22Rv1 (cell line): ENCODE results near the gene PSMB3.

Experiments
- H3K27ac ChIP-seq: fragments of 450-650 bp; 2 replicates; pipeline ENCODE4 v1.5.1; 2017
- ZFX ChIP-seq: fragments of 450-650 bp; IDR thresholded peaks from 2 replicates; pipeline ENCODE4 v1.6.1; 2017; ENCODE audit warnings: antibody characterized with exemption, borderline replicate concordance
- TF ChIP-seq, protein P1 (sequence below): fragments of 450-650 bp; IDR thresholded peaks from 2 replicates; pipeline ENCODE4 v1.5.1; 2017; ENCODE audit warnings: mild to moderate bottlenecking

Gene PSMB3

DNA sequence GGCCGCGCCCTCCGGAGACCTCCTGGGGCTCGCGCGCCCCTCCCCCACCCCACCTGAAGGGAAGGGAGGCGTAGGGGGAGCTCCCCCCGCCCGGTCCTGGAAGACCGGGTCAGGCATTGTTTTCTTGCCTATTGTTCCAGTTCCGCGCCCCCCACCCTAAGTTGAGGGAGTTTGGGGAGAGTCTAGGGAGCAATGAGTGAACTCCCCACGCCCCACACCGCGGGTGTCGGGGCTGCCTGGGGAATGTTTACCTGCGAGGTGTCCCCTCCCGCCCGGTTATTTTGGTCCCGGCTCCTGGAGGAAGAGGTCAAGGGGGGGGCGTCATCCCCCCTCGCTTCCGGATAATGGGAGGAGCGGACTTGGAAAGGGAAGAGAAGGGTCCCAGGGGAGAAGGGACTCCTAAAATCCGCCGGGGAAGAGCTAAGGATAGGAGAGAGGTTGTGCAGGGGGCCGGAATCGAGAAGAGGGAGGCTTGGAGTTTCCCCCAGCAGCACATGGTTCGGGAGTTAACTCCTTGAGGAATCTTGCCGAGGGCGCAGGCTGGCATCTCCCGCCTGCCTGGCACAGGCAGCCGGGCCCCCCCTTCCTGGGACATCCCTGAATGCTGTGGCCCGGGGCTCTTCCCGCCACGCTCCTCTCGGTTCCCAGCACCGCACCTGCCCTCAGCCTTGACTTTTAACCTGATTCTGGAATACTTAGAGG is 46.6 kb upstream of the PSMB3 start:
- TF ChIP-seq ZFX, result no peak
- TF ChIP-seq, protein P1, sequence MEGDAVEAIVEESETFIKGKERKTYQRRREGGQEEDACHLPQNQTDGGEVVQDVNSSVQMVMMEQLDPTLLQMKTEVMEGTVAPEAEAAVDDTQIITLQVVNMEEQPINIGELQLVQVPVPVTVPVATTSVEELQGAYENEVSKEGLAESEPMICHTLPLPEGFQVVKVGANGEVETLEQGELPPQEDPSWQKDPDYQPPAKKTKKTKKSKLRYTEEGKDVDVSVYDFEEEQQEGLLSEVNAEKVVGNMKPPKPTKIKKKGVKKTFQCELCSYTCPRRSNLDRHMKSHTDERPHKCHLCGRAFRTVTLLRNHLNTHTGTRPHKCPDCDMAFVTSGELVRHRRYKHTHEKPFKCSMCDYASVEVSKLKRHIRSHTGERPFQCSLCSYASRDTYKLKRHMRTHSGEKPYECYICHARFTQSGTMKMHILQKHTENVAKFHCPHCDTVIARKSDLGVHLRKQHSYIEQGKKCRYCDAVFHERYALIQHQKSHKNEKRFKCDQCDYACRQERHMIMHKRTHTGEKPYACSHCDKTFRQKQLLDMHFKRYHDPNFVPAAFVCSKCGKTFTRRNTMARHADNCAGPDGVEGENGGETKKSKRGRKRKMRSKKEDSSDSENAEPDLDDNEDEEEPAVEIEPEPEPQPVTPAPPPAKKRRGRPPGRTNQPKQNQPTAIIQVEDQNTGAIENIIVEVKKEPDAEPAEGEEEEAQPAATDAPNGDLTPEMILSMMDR, result no peak
- peak overlapping the region; percentile 97 for H3K27ac ChIP-seq

DNA sequence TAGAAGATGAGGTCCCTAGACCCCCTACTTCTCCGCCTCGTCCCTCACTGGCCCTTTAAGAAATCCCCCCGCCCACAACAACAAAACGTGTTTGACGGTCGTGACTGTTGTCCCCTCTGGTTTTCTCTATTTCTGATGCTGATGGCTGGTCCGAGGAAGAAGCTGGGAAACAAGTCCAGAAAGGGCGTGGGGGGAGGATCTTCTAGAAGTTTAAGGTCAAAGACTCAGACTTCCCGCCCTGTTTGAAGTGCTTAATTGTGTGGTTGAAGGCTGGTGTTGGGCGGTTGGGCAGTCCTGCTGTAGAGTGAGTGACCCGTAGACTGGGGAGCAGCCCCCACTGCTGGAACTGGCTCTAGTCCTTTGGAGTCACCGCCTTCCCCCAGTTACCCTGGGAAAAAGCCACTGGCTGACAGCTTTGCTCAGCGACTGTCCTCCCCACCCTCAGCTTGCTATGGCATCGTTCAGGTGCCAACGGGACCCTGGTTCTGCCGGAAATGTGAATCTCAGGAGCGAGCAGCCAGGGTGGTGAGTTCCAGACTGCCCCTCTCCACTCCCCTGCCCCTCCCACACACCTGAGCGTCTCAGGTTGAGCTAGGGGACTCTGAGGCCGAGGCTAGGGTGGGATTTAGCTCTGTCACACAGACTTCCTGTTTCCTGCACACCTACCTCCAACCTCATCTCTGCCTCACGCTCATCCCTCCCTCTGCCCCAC is 45.9 kb upstream of the PSMB3 start:
- TF ChIP-seq, protein P1, result no peak
- no peak for TF ChIP-seq ZFX
- peak overlapping the region; percentile 97 for H3K27ac ChIP-seq

DNA sequence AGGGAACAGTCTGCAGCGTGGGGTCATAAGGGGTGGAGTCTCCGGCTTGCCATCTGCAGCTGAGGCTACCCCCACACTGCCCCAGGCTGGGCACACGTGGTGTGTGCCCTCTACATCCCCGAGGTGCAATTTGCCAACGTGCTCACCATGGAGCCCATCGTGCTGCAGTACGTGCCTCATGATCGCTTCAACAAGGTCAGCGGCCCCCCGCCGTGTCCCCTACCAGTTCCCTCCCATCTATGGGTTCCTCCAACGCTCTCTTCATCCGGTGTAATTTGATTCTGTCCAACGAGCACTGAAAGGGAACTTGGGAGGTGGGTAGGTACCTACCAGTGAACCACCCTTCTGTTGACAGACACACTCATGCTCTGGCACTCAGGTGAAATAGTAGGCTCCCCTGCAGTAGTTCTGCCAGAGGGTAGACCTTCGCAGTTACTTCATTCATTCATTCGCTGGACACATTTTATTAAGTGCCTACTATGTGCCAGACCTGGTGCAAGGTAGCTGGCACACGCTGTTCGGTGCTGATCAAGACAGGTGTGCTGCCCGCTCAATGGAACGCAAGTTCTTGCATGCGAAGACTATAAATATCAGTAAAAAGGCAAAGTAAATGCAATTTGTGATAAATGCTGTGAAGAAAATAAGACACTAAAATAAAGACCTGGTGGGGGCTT is 44.7 kb upstream of the PSMB3 start:
- TF ChIP-seq, protein P1, result no peak
- TF ChIP-seq ZFX, result no peak
- peak overlapping the region; percentile 97; the same call in 1 of the 2 replicates for H3K27ac ChIP-seq

DNA sequence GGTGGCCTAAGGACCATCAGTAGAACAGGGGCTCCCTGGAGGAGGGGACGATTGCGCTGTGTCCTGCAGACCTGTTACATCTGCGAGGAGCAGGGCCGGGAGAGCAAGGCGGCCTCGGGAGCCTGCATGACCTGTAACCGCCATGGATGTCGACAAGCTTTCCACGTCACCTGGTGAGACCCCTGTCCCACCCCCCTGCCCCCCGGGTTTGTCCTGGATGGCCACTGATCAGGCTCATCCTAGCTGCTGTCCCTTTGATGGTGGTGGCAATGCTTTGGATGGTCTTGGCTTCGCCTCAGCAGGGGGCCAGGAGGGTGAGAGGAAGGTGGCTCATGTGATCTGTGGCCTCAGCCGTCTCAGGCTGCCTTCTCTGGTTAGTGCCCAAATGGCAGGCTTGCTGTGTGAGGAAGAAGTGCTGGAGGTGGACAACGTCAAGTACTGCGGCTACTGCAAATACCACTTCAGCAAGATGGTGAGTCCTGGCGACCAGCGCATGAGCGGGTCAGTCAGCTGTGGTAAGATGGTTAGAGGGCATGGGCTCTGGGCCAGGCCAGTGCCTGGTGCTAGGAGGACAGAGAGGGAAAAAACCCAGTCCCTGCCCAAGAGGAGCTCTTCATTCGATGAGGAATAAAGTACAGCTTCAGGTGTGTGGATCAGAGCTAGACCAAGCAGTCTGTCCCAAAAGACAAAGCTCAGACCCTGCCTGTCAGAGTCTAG is 43.3 kb upstream of the PSMB3 start:
- no peak overlapping the region for H3K27ac ChIP-seq
- TF ChIP-seq, protein P1, result no peak
- TF ChIP-seq ZFX, result no peak

DNA sequence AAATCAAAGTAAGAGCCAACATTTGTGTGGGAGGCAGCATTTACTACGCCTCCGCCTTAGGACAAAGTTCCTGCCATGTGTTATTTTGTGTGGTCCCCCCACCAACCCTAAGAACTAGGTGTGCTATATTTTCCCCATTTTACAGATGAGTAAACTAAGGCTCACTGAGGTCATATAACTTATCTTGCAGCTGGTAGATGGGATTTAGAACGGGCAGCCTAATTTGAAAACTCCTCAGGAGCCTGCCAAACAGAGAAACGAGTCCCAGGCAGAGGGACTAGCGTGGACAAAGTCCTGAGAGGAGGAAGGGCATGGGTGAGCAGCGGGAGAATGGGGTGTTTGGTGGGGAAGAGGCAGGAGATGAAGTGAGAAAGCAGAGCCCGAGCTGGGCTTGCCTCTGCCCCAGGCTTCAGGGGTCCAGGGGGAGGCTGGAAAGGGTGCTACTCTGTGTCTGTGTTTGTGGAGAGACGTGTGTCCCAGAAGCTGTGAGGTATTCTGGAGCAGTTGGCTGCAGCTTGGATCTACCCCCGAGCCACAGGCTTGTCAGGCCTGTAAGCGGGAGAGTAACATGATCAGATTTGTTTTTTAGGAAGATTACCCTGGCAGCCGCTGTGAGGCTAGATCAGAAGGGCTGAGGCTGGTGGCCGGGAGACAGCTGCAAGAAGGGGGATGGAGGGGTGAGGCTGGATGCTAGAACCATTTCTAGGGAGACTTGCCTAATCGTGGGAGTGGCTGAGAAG is 42.5 kb upstream of the PSMB3 start:
- no peak overlapping the region for H3K27ac ChIP-seq
- no peak for TF ChIP-seq ZFX
- TF ChIP-seq, protein P1, result no peak

DNA sequence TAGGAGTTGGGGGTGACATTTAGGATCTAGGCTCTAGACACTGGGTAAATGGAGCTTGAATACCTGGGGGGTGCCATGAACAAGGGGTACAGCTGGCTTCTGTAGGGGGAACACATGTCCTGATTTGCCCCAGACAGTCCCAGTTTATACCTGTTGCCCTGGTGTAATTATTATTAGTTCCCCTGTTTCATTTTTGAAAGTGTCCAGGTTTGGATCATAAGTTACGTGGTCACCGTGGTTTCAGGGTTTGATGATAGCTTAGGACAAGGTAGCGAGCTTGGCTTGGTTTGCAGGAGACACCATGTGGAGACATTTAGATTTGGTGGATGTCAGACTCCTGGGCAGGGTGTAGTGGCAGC is 42.0 kb upstream of the PSMB3 start:
- TF ChIP-seq, protein P1, result no peak
- TF ChIP-seq ZFX, result no peak
- H3K27ac ChIP-seq, result no peak overlapping the region
